ENCODE data around the gene MT1E. TPM values are rescaled to one million over a fixed set of nuclear protein-coding genes. Genes with fewer than 3 reads are reported as not detected.

Gene MT1E
- total and polyA plus RNA-seq, 4 donors: 29.5 to 55.8 (median 37.5) TPM

GRCh38 chr16:56640076-56640475 is 14.5 kb downstream of the MT1E start:
- Histone ChIP-seq H3K27ac (ENCODE audit: low read depth, low read length) (no peak overlapping the region), H3K27me3 (ENCODE audit: control insufficient read depth, insufficient read depth, low read length) (peaks cover 91% of the 10 kb centered on the region), H3K4me3 (ENCODE audit: low read depth, low read length) (no peak overlapping the region), H3K4me1 (ENCODE audit: control insufficient read depth, insufficient read depth, low read length) (peaks cover 30% of the 10 kb centered on the region), H3K9me3 (ENCODE audit: control insufficient read depth, insufficient read depth, low read length) (no peaks in the 10 kb centered on the region), H3K36me3 (ENCODE audit: control insufficient read depth, insufficient read depth, low read length) (no peaks in the 10 kb centered on the region)
- no CpG with 5 or more reads among the region's 1 CpG for WGBS (ENCODE audit: insufficient coverage)
- no peak for DNase-seq (ENCODE audit: low read depth in 4 of 6, low spot score in 6 of 6)

GRCh38 chr16:56641166-56641565 is 15.6 kb downstream of the MT1E start:
- 100% methylated on average over 2 of the region's 2 CpGs for WGBS (ENCODE audit: insufficient coverage)
- peaks cover 91% of the 10 kb centered on the region for H3K27me3 ChIP-seq (ENCODE audit: control insufficient read depth, insufficient read depth, low read length)

DNA sequence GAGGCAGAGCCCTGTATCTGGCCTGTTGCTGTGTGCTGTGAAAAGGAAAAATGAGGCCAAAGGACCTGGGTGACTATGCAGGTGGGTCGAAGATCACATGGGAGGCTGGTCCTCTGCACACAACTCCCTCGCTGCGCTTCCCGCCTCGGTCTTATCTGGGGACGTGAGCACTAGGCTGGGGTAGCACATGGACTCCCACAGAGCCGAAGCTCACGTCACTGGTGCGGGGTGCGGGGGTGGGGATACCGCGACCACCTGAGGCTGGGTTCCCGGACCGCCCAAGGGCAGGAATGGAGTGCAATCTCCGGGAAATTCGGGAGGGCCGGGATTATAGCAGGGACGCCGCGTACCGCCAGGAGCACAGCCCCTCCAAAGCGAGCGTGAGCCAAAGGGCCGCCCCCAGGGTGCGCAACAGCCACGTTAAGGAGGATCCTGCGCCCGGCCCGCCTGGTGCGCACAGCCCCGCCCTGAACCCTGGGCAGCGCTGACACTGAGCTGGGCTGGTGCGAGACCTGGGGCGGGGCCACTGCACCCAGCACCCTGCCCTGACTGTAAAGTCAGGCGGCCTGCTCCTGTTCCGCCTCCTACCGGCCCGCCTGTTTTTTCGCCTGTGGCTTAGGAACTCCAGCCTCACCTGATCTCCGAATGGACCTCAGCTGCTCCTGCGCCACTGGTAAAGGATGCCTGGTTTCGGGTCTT is 17.6 kb downstream of the MT1E start:
- no peak for DNase-seq (ENCODE audit: low read depth in 4 of 6, low spot score in 6 of 6)
- Histone ChIP-seq H3K4me3 (ENCODE audit: low read depth, low read length) (no peak overlapping the region), H3K36me3 (ENCODE audit: control insufficient read depth, insufficient read depth, low read length) (no peaks in the 10 kb centered on the region), H3K4me1 (ENCODE audit: control insufficient read depth, insufficient read depth, low read length) (peaks cover 17% of the 10 kb centered on the region), H3K27ac (ENCODE audit: low read depth, low read length) (no peak overlapping the region), H3K9me3 (ENCODE audit: control insufficient read depth, insufficient read depth, low read length) (no peaks in the 10 kb centered on the region), H3K27me3 (ENCODE audit: control insufficient read depth, insufficient read depth, low read length) (peaks cover 91% of the 10 kb centered on the region)
- WGBS (ENCODE audit: insufficient coverage): 5% methylated on average over 42 of the region's 42 CpGs

More at GRCh38 chr16:56641166-56641565, 15.6 kb downstream of the MT1E start:
- H3K4me1 ChIP-seq (ENCODE audit: control insufficient read depth, insufficient read depth, low read length): peaks cover 23% of the 10 kb centered on the region
- H3K27ac ChIP-seq (ENCODE audit: low read depth, low read length): no peak overlapping the region
- no peaks in the 10 kb centered on the region for H3K9me3 ChIP-seq (ENCODE audit: control insufficient read depth, insufficient read depth, low read length)
- no peaks in the 10 kb centered on the region for H3K36me3 ChIP-seq (ENCODE audit: control insufficient read depth, insufficient read depth, low read length)
- H3K4me3 ChIP-seq (ENCODE audit: low read depth, low read length): no peak overlapping the region
- DNase-seq (ENCODE audit: low read depth in 4 of 6, low spot score in 6 of 6): no peak

- 53% methylated on average over 5 of the region's 5 CpGs for WGBS (ENCODE audit: insufficient coverage)
- DNase-seq (ENCODE audit: low read depth in 4 of 6, low spot score in 6 of 6): no peak
- no peak overlapping the region for H3K27ac ChIP-seq (ENCODE audit: low read depth, low read length)
- no peaks in the 10 kb centered on the region for H3K9me3 ChIP-seq (ENCODE audit: control insufficient read depth, insufficient read depth, low read length)
- H3K27me3 ChIP-seq (ENCODE audit: control insufficient read depth, insufficient read depth, low read length): peaks cover 91% of the 10 kb centered on the region
- no peak overlapping the region for H3K4me3 ChIP-seq (ENCODE audit: low read depth, low read length)
- H3K36me3 ChIP-seq (ENCODE audit: control insufficient read depth, insufficient read depth, low read length): no peaks in the 10 kb centered on the region
- H3K4me1 ChIP-seq (ENCODE audit: control insufficient read depth, insufficient read depth, low read length): peaks cover 11% of the 10 kb centered on the region
These were observed 18.3 kb downstream of the MT1E start for GRCh38 chr16:56643833-56644232.

- Histone ChIP-seq H3K4me3 (ENCODE audit: low read depth, low read length) (no peak overlapping the region), H3K27ac (ENCODE audit: low read depth, low read length) (no peak overlapping the region), H3K36me3 (ENCODE audit: control insufficient read depth, insufficient read depth, low read length) (no peaks in the 10 kb centered on the region), H3K4me1 (ENCODE audit: control insufficient read depth, insufficient read depth, low read length) (peaks cover 10% of the 10 kb centered on the region), H3K9me3 (ENCODE audit: control insufficient read depth, insufficient read depth, low read length) (no peaks in the 10 kb centered on the region), H3K27me3 (ENCODE audit: control insufficient read depth, insufficient read depth, low read length) (peaks cover 83% of the 10 kb centered on the region)
- no peak for DNase-seq (ENCODE audit: low read depth in 4 of 6, low spot score in 6 of 6)
- no CpG with 5 or more reads among the region's 1 CpG for WGBS (ENCODE audit: insufficient coverage)
These were observed 19.7 kb downstream of the MT1E start for GRCh38 chr16:56645311-56645710.

DNA sequence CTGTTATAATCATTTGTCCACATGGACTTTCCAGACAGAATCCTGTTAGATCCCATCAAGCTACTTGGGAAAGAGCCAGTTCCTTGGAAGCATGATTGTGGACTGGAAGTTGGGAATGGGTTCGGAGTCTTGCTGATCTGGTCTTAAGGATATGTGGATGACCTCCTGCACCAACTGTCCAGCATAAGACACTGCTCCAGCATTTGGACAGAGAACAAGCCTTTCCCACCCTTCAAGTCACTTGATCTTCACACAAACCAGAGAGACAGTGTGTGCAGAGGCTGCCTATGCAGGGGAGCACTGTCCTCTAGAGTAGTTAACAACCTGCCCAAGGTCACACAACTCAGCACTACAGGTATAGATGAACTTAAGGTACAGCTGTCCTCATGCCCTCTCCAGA is 20.3 kb downstream of the MT1E start:
- H3K4me1 ChIP-seq (ENCODE audit: control insufficient read depth, insufficient read depth, low read length): peaks cover 10% of the 10 kb centered on the region
- H3K36me3 ChIP-seq (ENCODE audit: control insufficient read depth, insufficient read depth, low read length): no peaks in the 10 kb centered on the region
- H3K9me3 ChIP-seq (ENCODE audit: control insufficient read depth, insufficient read depth, low read length): no peaks in the 10 kb centered on the region
- H3K27ac ChIP-seq (ENCODE audit: low read depth, low read length): no peak overlapping the region
- no peak for DNase-seq (ENCODE audit: low read depth in 4 of 6, low spot score in 6 of 6)
- no peak overlapping the region for H3K4me3 ChIP-seq (ENCODE audit: low read depth, low read length)
- peaks cover 78% of the 10 kb centered on the region for H3K27me3 ChIP-seq (ENCODE audit: control insufficient read depth, insufficient read depth, low read length)
- no CpG with 5 or more reads among the region's 1 CpG for WGBS (ENCODE audit: insufficient coverage)

DNA sequence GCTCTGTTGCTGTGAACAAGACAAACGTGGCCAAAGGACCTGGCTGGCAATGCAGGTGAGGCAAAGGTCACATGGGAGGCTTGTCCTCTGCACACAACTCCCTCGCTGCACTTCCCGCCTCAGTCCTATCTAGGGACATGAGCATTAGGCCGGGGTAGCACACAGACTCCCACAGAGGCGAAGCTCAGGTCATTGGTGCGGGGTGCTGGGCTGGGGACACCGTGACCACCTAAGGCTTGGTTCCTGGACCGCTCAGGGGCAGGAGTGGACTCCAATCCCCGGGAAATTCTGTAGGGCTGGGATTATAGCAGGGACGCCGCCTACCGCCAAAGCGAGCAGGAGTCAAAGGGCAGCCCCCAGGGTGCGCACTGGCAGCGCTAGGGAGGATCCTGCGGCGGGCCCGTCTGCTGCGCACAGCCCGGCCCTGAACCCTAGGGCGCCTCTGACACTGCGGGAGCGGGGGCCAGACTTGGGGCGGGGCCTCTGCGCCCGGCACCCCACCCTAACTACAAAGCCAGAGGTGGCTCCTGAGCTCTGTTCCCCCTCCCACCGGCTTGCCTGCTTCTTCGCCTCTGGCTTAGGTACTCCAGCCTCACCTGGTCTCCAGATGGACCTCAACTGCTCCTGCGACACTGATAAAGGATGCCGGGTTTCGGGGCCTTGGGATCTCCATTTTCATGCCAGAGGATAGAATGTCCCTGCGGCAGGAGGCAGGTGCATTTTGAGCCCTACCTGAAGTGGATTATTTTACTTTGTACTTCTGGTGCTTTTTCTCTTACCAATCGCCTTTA is 22.3 kb downstream of the MT1E start:
- Histone ChIP-seq H3K27ac (ENCODE audit: low read depth, low read length) (no peak overlapping the region), H3K9me3 (ENCODE audit: control insufficient read depth, insufficient read depth, low read length) (no peaks in the 10 kb centered on the region), H3K4me3 (ENCODE audit: low read depth, low read length) (no peak overlapping the region), H3K4me1 (ENCODE audit: control insufficient read depth, insufficient read depth, low read length) (peaks cover 10% of the 10 kb centered on the region), H3K27me3 (ENCODE audit: control insufficient read depth, insufficient read depth, low read length) (peaks cover 68% of the 10 kb centered on the region), H3K36me3 (ENCODE audit: control insufficient read depth, insufficient read depth, low read length) (no peaks in the 10 kb centered on the region)
- WGBS (ENCODE audit: insufficient coverage): 27% methylated on average over 31 of the region's 33 CpGs
- DNase-seq (ENCODE audit: low read depth in 4 of 6, low spot score in 6 of 6): no peak

- H3K27ac ChIP-seq (ENCODE audit: low read depth, low read length): no peak overlapping the region
- no peaks in the 10 kb centered on the region for H3K9me3 ChIP-seq (ENCODE audit: control insufficient read depth, insufficient read depth, low read length)
- DNase-seq (ENCODE audit: low read depth in 4 of 6, low spot score in 6 of 6): no peak
- no peaks in the 10 kb centered on the region for H3K4me1 ChIP-seq (ENCODE audit: control insufficient read depth, insufficient read depth, low read length)
- H3K36me3 ChIP-seq (ENCODE audit: control insufficient read depth, insufficient read depth, low read length): no peaks in the 10 kb centered on the region
- peaks cover 54% of the 10 kb centered on the region for H3K27me3 ChIP-seq (ENCODE audit: control insufficient read depth, insufficient read depth, low read length)
- WGBS (ENCODE audit: insufficient coverage): 95% methylated on average over 2 of the region's 2 CpGs
- no peak overlapping the region for H3K4me3 ChIP-seq (ENCODE audit: low read depth, low read length)
These were observed 23.7 kb downstream of the MT1E start for GRCh38 chr16:56649271-56649670.

DNA sequence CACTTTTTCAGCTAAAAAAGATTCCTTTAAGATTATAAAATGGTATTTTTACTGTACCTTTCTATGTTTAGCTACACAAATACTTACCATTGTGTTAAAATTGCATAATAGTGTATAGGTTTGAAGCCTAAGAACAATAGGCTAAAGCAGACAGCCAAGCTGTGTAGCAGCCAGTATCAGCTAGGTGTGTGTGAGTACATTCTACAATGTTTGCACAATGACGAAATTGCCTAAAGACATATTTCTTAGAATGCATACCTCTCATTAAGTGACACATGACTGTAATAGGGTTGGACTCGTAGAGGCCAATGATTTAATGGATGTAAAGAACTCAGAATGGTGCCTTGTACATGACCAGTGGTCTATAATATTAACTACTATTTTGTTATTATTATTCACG is 24.2 kb downstream of the MT1E start:
- Histone ChIP-seq H3K27ac (ENCODE audit: low read depth, low read length) (no peak overlapping the region), H3K9me3 (ENCODE audit: control insufficient read depth, insufficient read depth, low read length) (no peaks in the 10 kb centered on the region), H3K4me1 (ENCODE audit: control insufficient read depth, insufficient read depth, low read length) (no peaks in the 10 kb centered on the region), H3K4me3 (ENCODE audit: low read depth, low read length) (no peak overlapping the region), H3K27me3 (ENCODE audit: control insufficient read depth, insufficient read depth, low read length) (peaks cover 49% of the 10 kb centered on the region), H3K36me3 (ENCODE audit: control insufficient read depth, insufficient read depth, low read length) (no peaks in the 10 kb centered on the region)
- no peak for DNase-seq (ENCODE audit: low read depth in 4 of 6, low spot score in 6 of 6)
- no CpG with 5 or more reads among the region's 3 CpGs for WGBS (ENCODE audit: insufficient coverage)

DNA sequence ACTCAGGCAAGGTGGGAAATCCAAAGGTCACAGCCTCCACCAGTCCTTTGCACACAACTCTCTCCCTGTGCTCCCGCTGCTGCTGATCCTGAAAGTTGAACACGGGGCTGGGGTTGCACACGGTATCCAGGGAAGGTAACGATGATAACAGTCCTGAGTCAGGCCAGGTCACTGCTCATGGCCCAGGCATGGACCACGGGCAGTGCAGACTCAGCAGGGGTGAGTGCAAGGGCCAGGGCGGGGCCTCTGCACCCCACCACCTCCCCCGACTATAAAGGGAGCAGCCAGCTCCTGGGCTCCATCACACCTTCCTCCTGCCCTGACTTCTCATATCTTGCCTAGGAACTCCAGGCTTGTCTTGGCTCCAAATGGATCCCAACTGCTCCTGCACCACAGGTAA is 26.0 kb downstream of the MT1E start, which contains the start of gene MT1B:
TSS of gene MT1B (plus strand) at position 301 of the 400 bp plus-strand sequence. CDS start at position 369, 68 bp downstream.
- no peak for DNase-seq (ENCODE audit: low read depth in 4 of 6, low spot score in 6 of 6)
- Histone ChIP-seq H3K27me3 (ENCODE audit: control insufficient read depth, insufficient read depth, low read length) (peaks cover 31% of the 10 kb centered on the region), H3K27ac (ENCODE audit: low read depth, low read length) (no peak within 1 kb of the TSS), H3K4me3 (ENCODE audit: low read depth, low read length) (no peak within 1 kb of the TSS), H3K36me3 (ENCODE audit: control insufficient read depth, insufficient read depth, low read length) (no peaks in the 10 kb centered on the region), H3K4me1 (ENCODE audit: control insufficient read depth, insufficient read depth, low read length) (no peaks in the 10 kb centered on the region), H3K9me3 (ENCODE audit: control insufficient read depth, insufficient read depth, low read length) (no peaks in the 10 kb centered on the region)
- 64% methylated on average over 7 of the region's 7 CpGs for WGBS (ENCODE audit: insufficient coverage)

Measured in spinal cord (tissue), 10 donors.